Measurements from ENCODE around the gene ASPG. TPM values are rescaled to one million over a fixed set of nuclear protein-coding genes. Genes with fewer than 3 reads are reported as not detected.

Gene ASPG
- total RNA-seq, 1 experiment from 2014 or later = 3.4 TPM

GRCh38 chr14:104137297-104138097 is 52.0 kb downstream of the ASPG start (continued):
- TF ChIP-seq PRDM15 (CRISPR knock-in tag; IDR thresholded peaks at IDR 0.05) (peak; percentile 91), ZBTB21 (CRISPR knock-in tag; IDR thresholded peaks at IDR 0.05; ENCODE audit: borderline replicate concordance) (no peak), ATF3 (CRISPR knock-in tag; conservative IDR thresholded peaks at IDR 0.05) (no peak), MLX (CRISPR knock-in tag; IDR thresholded peaks at IDR 0.05) (no peak), OVOL2 (CRISPR knock-in tag; IDR thresholded peaks at IDR 0.05; ENCODE audit: borderline replicate concordance) (no peak), ZNF512 (CRISPR knock-in tag; IDR thresholded peaks at IDR 0.05; ENCODE audit: borderline replicate concordance) (no peak), USF2 (CRISPR knock-in tag; IDR thresholded peaks at IDR 0.05) (0 out of 2 replicates have a peak, but pooled peaks have one; percentile 22), SMAD4 (CRISPR knock-in tag; IDR thresholded peaks at IDR 0.05) (no peak), FOXP1 (CRISPR knock-in tag; IDR thresholded peaks at IDR 0.05; ENCODE audit: borderline replicate concordance) (peak; percentile 68), ZNF396 (CRISPR knock-in tag; IDR thresholded peaks at IDR 0.05; ENCODE audit: borderline replicate concordance) (no peak), ELF4 (CRISPR knock-in tag; IDR thresholded peaks at IDR 0.05; ENCODE audit: low read depth) (no peak), TEAD1 (CRISPR knock-in tag; IDR thresholded peaks at IDR 0.05) (no peak), ATF1 (CRISPR knock-in tag; IDR thresholded peaks at IDR 0.05) (0 out of 2 replicates have a peak, but pooled peaks have one; percentile 76), FOXJ3 (CRISPR knock-in tag; IDR thresholded peaks at IDR 0.05; ENCODE audit: borderline replicate concordance) (no peak), RELA (CRISPR knock-in tag; IDR thresholded peaks at IDR 0.05; ENCODE audit: borderline replicate concordance) (peak; percentile 59; the same call in 1 of the 2 replicates), ZNF121 (CRISPR knock-in tag; IDR thresholded peaks at IDR 0.05) (0 out of 2 replicates have a peak, but pooled peaks have one; percentile 9), ERG (CRISPR knock-in tag; IDR thresholded peaks at IDR 0.05) (no peak), AR (CRISPR knock-in tag; IDR thresholded peaks at IDR 0.05) (no peak), AFF4 (CRISPR knock-in tag; IDR thresholded peaks at IDR 0.05; ENCODE audit: borderline replicate concordance) (no peak), ZBTB43 (CRISPR knock-in tag; IDR thresholded peaks at IDR 0.05) (no peak)
